Measurements from ENCODE around the gene TTLL11.

TTLL11 gene

DNA sequence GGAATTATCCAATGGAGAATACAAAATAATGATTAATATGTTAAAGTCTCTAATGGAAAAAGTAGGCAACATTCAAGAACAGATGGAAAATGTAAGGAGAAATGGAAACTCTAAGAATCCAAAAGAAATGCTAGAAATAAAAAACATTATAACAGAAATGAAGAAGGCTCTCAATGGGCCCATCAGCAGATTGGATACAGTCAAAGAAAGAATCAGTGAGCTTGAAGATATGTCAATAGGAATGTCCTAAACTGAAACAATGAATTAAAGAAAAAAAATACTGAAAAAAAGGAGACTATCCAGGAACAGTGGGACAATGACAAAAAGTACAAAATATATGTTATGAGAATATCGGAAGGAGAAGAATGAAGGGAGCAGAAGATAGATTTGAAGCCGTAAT is 248.5 kb downstream of the TTLL11 start:
- no peak for DNase-seq

DNA sequence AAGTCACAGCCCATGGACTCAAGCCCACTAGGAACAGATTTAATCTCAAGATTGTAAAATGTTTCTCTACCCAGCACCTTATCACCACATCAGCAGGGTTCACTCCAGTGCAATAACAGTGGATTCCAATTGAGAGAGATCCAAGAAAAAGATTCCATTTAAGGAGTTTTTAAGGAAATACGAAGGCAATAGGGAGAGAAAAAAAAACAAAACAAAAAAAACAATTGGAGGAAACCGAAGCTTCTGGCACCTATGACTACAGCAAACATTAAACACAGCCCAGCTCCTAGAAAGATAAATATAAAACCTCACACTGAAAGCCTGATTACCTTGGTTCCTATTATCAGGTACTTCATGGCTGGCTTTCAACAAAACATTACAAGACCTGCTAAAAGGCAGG is 249.0 kb downstream of the TTLL11 start:
- no peak for DNase-seq

DNA sequence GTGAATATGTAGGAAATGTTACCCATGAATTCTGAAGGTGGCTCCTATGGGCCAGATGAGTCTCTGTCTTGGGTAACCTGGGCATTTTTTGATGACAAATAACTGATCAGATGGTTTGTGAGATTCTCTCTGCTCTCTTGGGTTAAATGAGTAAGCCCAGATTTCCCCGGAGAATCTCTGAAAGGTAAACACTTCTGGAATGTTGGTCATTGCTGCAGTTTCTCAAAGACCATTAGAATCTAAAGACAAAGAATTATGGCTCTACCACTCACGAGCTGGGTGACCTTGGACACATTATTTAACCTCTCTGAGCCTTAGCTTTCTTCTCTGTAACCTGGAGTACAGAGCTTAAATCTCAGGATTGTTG is 250.5 kb downstream of the TTLL11 start:
- no peak for DNase-seq

GRCh38 chr9:121841771-121842611 is 251.1 kb downstream of the TTLL11 start:
- DNase-seq, result no peak

- no peak for DNase-seq
These were observed 252.0 kb downstream of the TTLL11 start for GRCh38 chr9:121840838-121841760.

DNA sequence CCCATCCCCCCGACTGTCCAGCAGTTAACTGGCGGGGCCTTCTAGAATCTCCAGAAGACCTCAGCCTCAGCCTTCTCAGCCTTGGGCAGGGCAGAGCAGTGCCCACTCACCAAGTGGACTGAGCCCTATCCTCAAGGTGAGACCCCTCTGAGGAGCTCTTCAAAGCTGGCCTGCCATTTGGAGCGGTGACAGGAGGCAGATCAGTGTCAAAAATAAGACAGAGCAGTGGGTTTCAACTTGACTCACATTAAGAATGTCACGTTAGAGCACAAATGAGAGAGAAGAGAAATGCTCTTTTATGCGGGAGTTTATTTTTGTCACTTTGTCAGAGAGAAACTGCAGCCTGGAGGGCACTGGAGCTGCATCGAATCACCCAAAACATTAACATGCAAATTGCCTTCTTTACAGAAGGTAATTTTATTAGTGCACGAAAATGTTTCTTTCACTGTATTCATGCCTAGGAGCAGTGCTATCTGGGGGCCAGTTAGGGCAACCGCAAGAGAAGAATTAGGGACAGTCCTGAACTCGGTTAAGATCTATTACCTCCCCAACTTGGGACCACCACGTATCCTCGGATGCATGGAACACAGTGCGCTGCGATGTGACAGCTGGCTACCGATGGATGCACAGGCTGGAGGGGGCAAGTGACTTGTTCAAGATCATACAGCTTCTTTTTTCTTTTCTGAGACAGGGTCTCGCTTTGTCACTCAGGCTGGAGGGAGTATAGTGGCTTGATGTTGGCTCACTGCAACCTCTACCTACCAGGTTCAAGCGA is 253.2 kb downstream of the TTLL11 start:
- DNase-seq, result no peak

GRCh38 chr9:121838746-121839669 is 254.1 kb downstream of the TTLL11 start:
- no peak for DNase-seq

DNA sequence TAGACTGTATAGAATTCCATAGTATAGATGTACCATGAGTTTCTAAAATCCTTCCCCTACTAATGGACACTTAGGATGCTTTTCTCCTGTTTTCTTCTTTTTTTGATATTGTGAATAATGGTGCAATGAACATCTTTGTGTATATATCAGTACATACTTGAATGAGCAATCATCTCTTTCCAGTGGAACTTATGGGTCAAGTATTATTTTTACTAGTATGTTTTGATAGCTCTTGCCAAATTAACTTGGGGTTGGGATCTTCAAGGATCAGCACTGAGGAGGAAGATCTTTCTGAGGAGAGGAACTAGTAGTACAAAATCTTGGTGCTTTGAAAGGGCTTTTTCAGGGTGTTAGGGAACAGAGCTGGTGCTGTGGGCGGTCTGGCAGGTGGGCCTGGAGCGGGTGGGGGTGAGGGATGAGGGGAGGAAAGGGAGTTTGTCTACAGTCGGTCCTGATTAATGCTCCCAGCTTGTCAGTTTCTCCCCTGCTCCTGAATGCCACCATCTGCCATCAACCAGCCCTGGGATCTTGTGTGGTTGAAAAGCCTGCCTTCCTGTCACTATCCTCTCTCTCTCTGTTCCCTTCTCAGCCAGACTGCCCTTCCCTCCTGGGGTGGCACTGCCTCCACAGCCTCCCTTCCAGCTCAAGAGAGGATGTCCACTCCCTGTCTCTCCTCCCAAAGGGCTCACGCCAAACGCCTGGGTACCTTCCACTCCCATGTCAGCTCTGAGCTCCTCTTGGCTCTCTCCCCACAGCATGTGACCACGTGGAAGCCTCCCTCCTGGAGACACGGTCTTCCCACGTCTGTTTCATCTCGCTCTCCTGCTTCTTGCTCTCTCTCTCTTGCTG is 255.8 kb downstream of the TTLL11 start:
- DNase-seq, result no peak

DNA sequence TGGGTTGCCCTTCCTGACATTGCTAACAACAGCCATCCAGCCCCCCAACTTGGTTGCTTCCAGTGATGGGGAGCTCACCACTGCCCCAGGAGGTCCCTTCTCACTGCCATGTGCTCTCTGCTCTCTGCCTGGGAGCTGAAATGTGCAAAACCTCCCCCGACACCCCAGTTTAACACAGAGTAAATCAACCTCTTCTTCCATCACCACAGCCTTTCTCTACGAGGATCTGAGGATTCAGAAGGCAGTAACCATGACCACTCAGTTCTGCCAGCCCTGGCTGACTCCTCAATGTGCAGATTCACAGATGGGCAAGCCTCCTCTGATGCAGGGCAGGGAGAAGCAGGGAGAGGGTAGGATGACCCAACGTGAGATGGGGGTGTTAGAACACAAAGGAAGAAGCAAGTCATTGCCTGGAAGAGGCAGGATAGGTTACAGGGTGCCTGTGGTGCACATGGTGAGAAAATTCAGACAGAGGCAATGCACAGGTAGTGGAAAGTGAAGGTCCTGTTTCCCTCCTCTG is 256.7 kb downstream of the TTLL11 start:
- no peak for DNase-seq

DNA sequence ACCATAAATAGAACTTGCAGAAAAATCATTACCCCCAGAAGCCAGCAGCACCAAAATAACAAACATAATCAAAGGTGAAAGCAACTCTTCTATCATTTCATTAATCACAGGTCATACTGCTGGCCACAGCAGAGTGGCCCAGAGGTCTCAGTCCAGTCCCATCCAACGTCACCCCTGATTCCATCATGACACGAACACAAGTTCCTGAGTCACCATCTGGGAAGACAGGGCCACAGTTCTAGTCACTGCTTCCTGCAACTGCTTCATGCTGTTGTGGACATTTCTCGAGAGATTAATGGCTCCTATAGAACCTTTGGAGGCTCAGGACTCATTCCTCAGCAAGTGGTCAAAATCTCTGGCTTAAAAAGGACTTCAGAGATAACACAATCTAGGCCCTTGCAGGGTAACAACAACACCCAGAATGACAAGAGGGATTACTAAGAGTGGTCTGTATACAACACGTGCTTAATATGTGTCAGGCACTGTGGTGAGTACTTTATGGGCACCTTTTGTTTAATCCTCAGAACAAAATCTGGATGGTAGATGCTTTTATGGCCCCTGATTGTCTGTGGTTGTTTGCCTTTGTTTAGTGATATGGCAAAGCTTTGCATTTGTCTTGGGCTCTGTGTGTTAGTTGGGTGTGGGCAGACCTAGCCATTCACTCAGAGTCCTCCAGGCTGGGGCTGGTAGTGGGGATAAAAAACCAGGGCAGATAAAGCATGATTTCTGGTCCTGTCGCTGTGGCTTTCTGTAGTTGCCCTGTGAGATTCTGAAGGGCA is 257.3 kb downstream of the TTLL11 start:
- no peak for DNase-seq

- DNase-seq, result no peak
These were observed 260.0 kb downstream of the TTLL11 start for GRCh38 chr9:121833061-121833460.

- DNase-seq, result no peak
These were observed 261.2 kb downstream of the TTLL11 start for GRCh38 chr9:121831869-121832268.

DNA sequence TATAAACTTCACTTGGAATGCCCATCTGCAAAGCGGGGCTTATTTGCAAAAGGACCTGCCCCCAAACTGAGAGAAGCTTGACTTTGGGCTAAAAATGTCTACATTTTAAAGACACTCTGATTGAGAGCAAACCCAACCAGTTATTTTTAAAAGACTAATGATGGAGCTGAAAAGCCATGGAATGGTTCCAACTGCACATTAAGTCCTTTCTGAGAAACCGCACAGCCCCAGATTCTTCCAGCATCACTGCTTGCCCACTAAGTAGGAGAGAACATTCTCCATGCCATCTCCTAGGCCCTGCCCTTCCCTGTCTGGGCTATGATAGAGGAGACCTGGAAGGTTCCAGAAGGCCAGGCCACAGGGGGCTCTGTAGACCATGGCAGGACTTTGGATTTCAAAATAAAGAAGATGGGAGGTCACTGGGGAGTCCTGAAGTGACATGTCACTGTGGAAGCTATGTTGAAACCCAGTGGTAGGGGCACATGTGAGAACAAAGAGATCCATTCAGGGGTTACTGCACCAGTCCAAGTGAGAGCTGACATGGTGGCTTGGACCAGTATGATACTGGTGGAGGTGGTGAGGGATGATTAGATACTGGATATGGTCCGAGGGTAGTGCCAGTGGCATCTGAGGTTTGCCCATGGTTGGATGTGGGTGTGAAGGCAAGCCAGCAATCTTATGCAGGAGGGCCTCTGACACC is 262.5 kb downstream of the TTLL11 start:
- no peak for DNase-seq

- no peak for DNase-seq
These were observed 265.7 kb downstream of the TTLL11 start for GRCh38 chr9:121827251-121827967.

DNA sequence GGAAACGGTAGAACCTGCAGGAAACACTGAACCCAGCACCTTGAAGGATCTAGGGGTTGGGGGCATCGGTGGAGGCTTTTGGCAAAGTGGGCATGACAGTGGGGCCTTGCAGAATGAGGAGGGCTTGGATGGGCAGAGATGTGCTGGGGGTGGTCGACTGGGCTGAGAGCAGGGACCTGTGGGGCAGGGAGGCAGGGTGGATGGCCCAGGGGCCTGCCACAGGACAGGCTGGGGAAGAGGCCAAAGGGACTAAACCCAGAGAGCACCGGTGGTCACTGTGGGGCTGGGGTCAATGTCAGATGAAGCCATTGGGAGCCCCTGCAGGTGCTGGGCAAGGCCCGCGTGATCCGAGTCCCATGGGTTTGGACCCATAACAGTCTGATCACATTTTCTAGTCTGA is 266.4 kb downstream of the TTLL11 start:
- DNase-seq, result no peak

- no peak for DNase-seq
These were observed 267.9 kb downstream of the TTLL11 start for GRCh38 chr9:121825031-121825691.

DNA sequence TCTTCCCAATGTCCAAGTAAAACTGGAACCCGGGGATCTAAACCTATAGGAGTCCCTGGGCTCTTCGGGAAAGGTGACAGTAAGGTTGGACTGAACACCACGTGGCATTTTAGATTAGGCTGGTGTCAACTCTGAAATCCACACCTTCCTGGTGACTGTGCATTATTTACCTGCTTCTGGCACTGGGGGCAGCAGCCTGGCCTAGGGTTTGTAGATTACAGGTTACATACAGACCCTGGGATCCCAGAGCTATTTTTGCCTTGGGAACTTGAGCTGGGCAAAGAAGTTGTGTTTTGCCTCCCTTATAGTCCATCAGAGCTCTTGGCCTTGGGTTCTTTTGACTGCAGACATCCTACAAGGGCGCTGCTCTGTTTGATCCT is 268.5 kb downstream of the TTLL11 start:
- DNase-seq, result no peak

Measured in NCI-H187 (cell line).